Endometrium (tissue), 2 donors: ENCODE results near the gene TNFRSF4.

Experiments
- FAIRE-seq: peaks from 2 replicates; lab custom pipeline; 2012; peaks lifted over from hg19 to GRCh38; lab: Jason Lieb, UNC
- donor health status: control.
- donor health status: control.

Gene TNFRSF4

GRCh38 chr1:1232796-1233566, 19.0 kb upstream of the TNFRSF4 start:
- FAIRE-seq: no peak

- FAIRE-seq: no peak
These were observed 18.3 kb upstream of the TNFRSF4 start, which contains the start of gene B3GALT6 for GRCh38 chr1:1232208-1232795. B3GALT6 (plus strand) TSS chr1:1232237; CDS start chr1:1232279, 42 bp downstream.

GRCh38 chr1:1231400-1232207, 17.7 kb upstream of the TNFRSF4 start, which contains the start of gene SDF4:
SDF4 (minus strand) TSS chr1:1232001; CDS start chr1:1228772, 3,229 bp downstream.
- FAIRE-seq: no peak

DNA sequence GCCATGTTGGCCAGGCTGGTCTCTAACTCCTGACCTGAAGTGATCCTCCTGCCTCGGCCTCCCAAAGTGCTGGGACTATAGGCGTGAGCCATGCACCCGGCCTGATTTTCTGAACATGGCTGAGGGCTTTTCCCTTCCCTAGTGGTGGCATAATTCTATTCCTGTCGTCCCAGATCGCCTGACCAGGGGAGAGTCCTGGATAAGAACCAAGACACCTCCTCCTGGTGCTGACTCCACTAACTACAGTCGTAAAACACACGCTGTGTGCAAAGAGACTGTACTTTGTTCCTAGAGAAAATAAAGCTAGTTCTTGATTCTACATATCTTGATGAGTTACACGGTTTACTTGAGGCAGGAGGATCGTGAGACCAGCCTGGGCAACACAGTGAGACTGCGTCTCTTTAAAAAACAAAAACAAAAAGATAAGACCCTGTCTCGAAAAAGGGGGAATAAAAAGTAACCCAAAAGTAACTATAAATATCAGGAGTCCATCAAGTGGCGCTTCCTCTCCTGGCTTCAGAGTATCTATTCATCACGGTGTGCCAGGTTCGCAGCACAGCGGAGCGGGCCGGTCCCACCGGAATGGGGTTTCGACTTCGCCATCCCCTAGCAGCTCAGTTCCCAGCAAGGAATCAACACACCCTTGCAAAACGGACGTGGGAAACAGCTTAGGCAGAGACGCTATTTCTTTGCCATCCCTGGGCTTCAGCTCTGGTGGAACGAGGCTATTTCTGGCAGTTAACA, 16.9 kb upstream of the TNFRSF4 start:
- FAIRE-seq: no peak

DNA sequence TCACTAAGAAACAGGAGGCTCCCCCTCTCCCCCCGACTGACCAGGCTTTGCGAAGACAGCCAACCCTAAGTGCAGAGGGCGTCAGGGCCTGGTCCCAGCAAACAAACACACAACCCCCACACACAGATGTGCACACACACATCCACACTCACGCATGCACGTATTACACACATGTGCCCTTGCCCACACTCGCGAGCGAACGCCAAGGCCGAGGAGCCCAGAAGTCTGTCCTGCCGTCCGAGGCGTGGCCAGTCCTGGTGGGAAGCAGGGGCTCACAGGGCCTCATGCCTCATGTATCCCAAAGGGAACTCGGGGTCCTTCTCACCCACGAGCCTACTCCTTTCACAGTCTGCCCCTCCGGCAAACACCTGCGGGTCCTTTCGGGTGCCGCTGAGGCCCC, 15.8 kb upstream of the TNFRSF4 start:
- FAIRE-seq: no peak

- no peak for FAIRE-seq
These were observed 14.8 kb upstream of the TNFRSF4 start for GRCh38 chr1:1228596-1229321.

DNA sequence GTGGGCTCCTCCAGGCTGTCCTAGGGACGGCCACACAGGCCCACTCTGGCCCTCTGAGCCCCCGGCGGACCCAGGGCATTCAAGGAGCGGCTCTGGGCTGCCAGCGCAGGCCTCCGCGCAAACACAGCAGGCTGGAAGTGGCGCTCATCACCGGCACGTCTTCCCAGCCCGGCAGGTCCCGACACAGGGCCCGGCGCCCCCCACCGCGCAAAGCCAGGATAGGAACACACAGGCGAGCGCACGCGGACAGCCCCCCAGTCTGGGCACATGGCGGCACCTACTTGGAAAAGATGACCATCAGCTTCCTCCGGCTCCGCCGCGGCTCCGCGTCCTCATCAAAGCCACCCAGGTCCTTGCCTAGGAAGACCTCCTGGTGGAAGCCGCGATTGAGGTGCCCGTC, 14.2 kb upstream of the TNFRSF4 start:
- FAIRE-seq: no peak

DNA sequence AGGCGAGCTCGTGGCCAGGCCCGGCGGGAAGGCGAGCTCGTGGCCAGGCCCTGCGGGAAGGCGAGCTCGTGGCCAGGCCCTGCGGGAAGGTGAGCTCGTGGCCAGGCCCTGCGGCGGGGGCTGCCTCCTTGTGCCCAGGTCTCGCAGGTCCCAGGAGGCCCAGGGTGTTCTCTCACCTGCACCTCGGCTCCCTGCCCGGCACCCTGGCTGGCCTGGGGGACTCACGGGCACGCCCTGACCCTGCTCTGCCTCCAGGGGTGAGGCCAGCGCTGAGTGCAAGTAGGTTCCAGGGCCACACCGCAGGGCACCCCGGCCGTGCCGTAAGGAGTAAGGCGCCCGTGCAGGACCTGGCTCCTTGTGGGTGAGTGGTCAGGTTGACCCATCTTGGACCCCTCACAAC, 13.4 kb upstream of the TNFRSF4 start:
- no peak for FAIRE-seq

GRCh38 chr1:1226566-1227362, 12.8 kb upstream of the TNFRSF4 start:
- FAIRE-seq: no peak

GRCh38 chr1:1225913-1226312, 12.0 kb upstream of the TNFRSF4 start:
- FAIRE-seq: no peak

GRCh38 chr1:1225238-1225845, 11.4 kb upstream of the TNFRSF4 start:
- no peak for FAIRE-seq

- no peak for FAIRE-seq
These were observed 9.9 kb upstream of the TNFRSF4 start for GRCh38 chr1:1223891-1224290.

- no peak for FAIRE-seq
These were observed 9.4 kb upstream of the TNFRSF4 start for GRCh38 chr1:1223321-1223720.

DNA sequence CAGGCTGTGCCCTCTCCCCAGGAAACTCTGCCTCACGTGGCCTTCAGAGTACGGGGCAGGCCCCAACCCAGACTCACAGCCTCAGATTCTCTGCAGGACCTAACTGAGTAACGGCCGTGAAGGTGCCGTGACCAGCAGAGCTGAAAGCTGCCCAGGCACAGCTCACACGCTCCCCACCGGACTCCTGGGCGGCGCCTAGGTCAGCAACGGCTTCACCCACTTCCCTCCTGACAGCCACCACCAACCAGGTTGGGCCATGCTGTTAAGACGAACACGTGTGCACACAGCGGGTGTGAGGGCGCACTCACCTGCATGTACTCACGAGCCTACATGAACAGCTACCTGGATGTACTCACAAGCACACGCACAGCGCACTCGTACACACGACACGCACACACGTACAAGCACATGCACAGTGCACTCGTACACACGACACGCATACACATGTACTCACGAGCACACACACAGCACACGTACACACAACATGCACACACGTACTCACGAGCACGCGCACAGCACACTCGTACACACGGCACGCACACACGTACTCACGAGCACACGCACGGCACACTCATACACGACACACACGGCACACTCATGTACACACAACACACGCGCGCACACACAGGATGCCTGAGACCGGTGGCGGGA, 8.7 kb upstream of the TNFRSF4 start:
- FAIRE-seq: no peak

GRCh38 chr1:1221887-1222574, 8.1 kb upstream of the TNFRSF4 start:
- no peak for FAIRE-seq

DNA sequence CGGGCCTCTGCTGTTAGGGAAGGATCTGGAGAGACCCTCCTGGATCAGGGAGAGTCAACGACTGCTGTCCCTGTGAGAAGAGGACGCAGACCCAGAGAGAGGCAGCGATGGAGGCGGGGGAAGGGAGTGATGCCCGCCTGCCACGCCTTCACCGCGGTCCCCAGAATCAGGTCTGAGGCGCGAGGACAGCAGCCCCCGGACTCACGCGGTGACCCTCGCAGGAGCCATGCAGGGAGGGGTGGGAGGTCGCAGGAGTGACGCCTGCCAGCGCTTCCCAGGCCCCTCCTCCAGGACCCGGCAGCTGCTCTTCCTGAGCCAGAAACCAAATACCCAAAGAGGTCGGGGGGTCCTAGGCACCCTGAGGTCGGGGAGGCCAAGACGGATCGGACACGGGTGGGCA, 6.2 kb upstream of the TNFRSF4 start:
- no peak for FAIRE-seq

GRCh38 chr1:1219341-1219740, 5.4 kb upstream of the TNFRSF4 start:
- FAIRE-seq: no peak

DNA sequence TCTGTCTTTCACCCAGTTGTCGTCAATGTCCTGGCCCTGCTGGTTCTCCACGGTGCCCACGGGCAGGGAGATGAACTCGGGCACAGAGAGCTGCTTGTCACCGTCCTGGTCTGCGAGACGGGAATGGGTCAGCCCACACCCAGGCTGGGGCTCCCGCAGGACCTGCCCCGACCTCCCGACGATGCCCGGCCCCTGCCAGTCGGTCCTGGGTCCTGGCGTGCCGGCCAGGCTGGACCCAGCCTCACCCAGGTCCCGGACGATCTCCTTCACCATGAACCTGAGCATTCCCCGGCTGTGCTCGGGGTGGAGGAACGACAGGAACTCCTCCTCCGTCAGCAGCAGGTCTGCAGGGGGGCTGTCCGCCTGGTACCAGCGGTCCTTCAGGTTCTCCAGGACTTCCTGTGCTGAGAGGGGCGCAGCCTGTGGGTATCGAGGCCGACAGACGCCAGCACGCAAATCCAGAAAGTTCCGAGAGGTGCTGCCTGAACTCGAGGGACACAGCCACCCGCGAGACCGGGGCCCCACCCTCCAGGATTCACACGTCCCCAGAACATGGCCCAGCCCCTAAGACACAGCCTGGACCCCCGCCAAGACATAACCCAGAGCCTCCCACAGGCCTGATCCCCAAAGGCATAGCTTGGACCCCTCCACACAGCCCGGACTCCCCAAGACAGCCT, 4.7 kb upstream of the TNFRSF4 start:
- FAIRE-seq: no peak
